Suppressor macrophage (primary cell): ENCODE data around the gene C2orf81.
A peak's percentile ranks its signal among the peaks of the same experiment; 100 is the strongest.
"Not testable (repeated sequence)": the region's sequence is repeated elsewhere in the genome, so short reads cannot be mapped to it uniquely, and the experiment has no call there.

ENCODE experiments used
- DNase-seq, 4 experiments: peaks; one replicate each; pipeline ENCODE4 v3.0.0-alpha.2; 2020 to 2022
- total RNA-seq, 17 experiments: gene quantifications; one replicate each; lab custom pipeline; 2026; ENCODE audit warnings: mixed read lengths in 6 of 17, inconsistent platforms in 3 of 17; lab: John Stamatoyannopoulos, UW

The C2orf81 gene
- total RNA-seq: 0 to 0.77 (median 0) reads per million in 17 experiments

GRCh38 chr2:74421221-74421870 is at the start of gene C2orf81, which contains the start of gene WDR54:
Gene C2orf81, minus strand, starts transcription at chr2:74421619. Its CDS starts 59 bp downstream, at chr2:74421560.
Gene WDR54, plus strand, starts transcription at chr2:74421730. Its CDS starts 424 bp downstream, at chr2:74422154.
- peak; percentile 77 to 89 (median 84) for DNase-seq

GRCh38 chr2:74470742-74471141 is 49.3 kb upstream of the C2orf81 start:
- not testable (repeated sequence) for DNase-seq

GRCh38 chr2:74464406-74464805 is 43.0 kb upstream of the C2orf81 start:
- no peak for DNase-seq

- no peak for DNase-seq
These were observed 41.3 kb upstream of the C2orf81 start for GRCh38 chr2:74462786-74463105.

- DNase-seq: no peak
These were observed 40.8 kb upstream of the C2orf81 start for GRCh38 chr2:74462054-74462785.

GRCh38 chr2:74461187-74462053 is 40.0 kb upstream of the C2orf81 start:
- DNase-seq: no peak

- DNase-seq: not testable (repeated sequence)
These were observed 38.8 kb upstream of the C2orf81 start for GRCh38 chr2:74460187-74460586.

- DNase-seq: not testable (repeated sequence)
These were observed 38.2 kb upstream of the C2orf81 start for GRCh38 chr2:74459503-74460118.

- DNase-seq: no peak
These were observed 37.5 kb upstream of the C2orf81 start for GRCh38 chr2:74458938-74459363.

- peak; percentile 99 to 100 (median 100) for DNase-seq
These were observed 36.9 kb upstream of the C2orf81 start, which contains the start of gene WBP1 for GRCh38 chr2:74458132-74458937. Gene WBP1, plus strand, starts transcription at chr2:74458438. Its CDS starts 165 bp downstream, at chr2:74458603.

- peak in 2 of 4 experiments; percentile 36 to 62 for DNase-seq
These were observed 36.2 kb upstream of the C2orf81 start for GRCh38 chr2:74457549-74458131.

- DNase-seq: peak in 1 of 4 experiments; percentile 43
These were observed 35.7 kb upstream of the C2orf81 start for GRCh38 chr2:74457129-74457548.

- DNase-seq: peak; percentile 97 to 99 (median 98)
These were observed 33.5 kb upstream of the C2orf81 start, which contains the start of gene INO80B for GRCh38 chr2:74454654-74455511. Gene INO80B, plus strand, starts transcription at chr2:74455087. Its CDS starts 30 bp downstream, at chr2:74455117.

- no peak for DNase-seq
These were observed 29.3 kb upstream of the C2orf81 start for GRCh38 chr2:74450570-74451190.

- DNase-seq: no peak
These were observed 27.4 kb upstream of the C2orf81 start for GRCh38 chr2:74448771-74449170.

- no peak for DNase-seq
These were observed 26.0 kb upstream of the C2orf81 start for GRCh38 chr2:74447230-74447999.

- DNase-seq: no peak
These were observed 23.3 kb upstream of the C2orf81 start for GRCh38 chr2:74444498-74445318.
